GM23338 (cell line): ENCODE measurements around the gene ZSWIM3. TPM values are rescaled to one million over a fixed set of nuclear protein-coding genes. Genes with fewer than 3 reads are reported as not detected.
A peak's percentile ranks its signal among the peaks of the same experiment; 100 is the strongest.

Experiments used
- ATAC-seq: fragments of 200-7000 bp; cut with Tn5 transposase; 3 replicates; pipeline ENCODE4 v1.9.1; 2020
- DNase-seq: peaks from one replicate; pipeline ENCODE4 v3.0.0-alpha.2; 2015; ENCODE audit warnings: low spot score
- H2AFZ ChIP-seq: fragments of 200-600 bp; sonication (generic); 2 replicates; pipeline ENCODE4 v1.8.0; 2016; ENCODE audit warnings: antibody characterized with exemption, mild to moderate bottlenecking, moderate library complexity
- H3F3A ChIP-seq: fragments of 200-600 bp; sonication (generic); replicated peaks from 2 replicates; pipeline ENCODE4 v1.8.0; 2017; ENCODE audit warnings: antibody characterized with exemption, mixed run types, low read depth
- H3K27ac ChIP-seq: fragments of 200-600 bp; sonication (generic); 2 replicates; pipeline ENCODE4 v1.6.1; 2016; ENCODE audit warnings: low read depth
- H3K27me3 ChIP-seq: fragments of 200-600 bp; sonication (generic); 2 replicates; pipeline ENCODE4 v1.8.0; 2016; ENCODE audit warnings: mild to moderate bottlenecking, mixed run types, moderate library complexity; ENCODE audit not compliant: insufficient read depth
- H3K36me3 ChIP-seq: fragments of 200-600 bp; sonication (generic); 2 replicates; pipeline ENCODE4 v1.8.0; 2016; ENCODE audit warnings: mild to moderate bottlenecking; ENCODE audit not compliant: insufficient read depth
- H3K4me1 ChIP-seq: fragments of 200-600 bp; sonication (generic); 2 replicates; pipeline ENCODE4 v1.8.0; 2016; ENCODE audit warnings: mild to moderate bottlenecking, moderate library complexity; ENCODE audit not compliant: insufficient read depth
- H3K4me2 ChIP-seq: fragments of 200-600 bp; sonication (generic); 2 replicates; pipeline ENCODE4 v1.7.1; 2017; ENCODE audit warnings: mixed run types
- H3K4me3 ChIP-seq: fragments of 200-600 bp; sonication (generic); 2 replicates; pipeline ENCODE4 v1.6.1; 2016; ENCODE audit warnings: mixed run types
- H3K79me2 ChIP-seq: fragments of 200-600 bp; sonication (generic); replicated peaks from 2 replicates; pipeline ENCODE4 v1.8.0; 2017; ENCODE audit warnings: mild to moderate bottlenecking; ENCODE audit not compliant: insufficient read depth
- H3K9me2 ChIP-seq: fragments of 200-600 bp; sonication (generic); 2 replicates; pipeline ENCODE4 v1.8.0; 2017; ENCODE audit not compliant: insufficient read depth
- H4K20me1 ChIP-seq: fragments of 200-600 bp; sonication (generic); replicated peaks from 2 replicates; pipeline ENCODE4 v1.8.0; 2017; ENCODE audit warnings: mild to moderate bottlenecking; ENCODE audit not compliant: insufficient read depth
- H3K27ac Mint-ChIP-seq: 2 replicates; pipeline ENCODE4 v1.8.0; 2020; ENCODE audit warnings: inconsistent platforms, mild to moderate bottlenecking, moderate library complexity, mixed read lengths
- H3K27me3 Mint-ChIP-seq: 3 replicates; pipeline ENCODE4 v1.8.0; 2022; ENCODE audit warnings: low read depth, mild to moderate bottlenecking, moderate library complexity, mixed read lengths, inconsistent platforms; ENCODE audit not compliant: insufficient read depth, poor library complexity
- H3K36me3 Mint-ChIP-seq: 3 replicates; pipeline ENCODE4 v1.8.0; 2021; ENCODE audit warnings: low read depth, mild to moderate bottlenecking, inconsistent platforms, moderate library complexity, mixed read lengths
- H3K4me1 Mint-ChIP-seq: 3 replicates; pipeline ENCODE4 v1.8.0; 2020; ENCODE audit warnings: mild to moderate bottlenecking, inconsistent platforms, mixed read lengths
- H3K4me3 Mint-ChIP-seq: 3 replicates; pipeline ENCODE4 v1.8.0; 2021; ENCODE audit warnings: moderate library complexity, mild to moderate bottlenecking, inconsistent platforms, mixed read lengths
- H3K9me3 Mint-ChIP-seq: 3 replicates; pipeline ENCODE4 v1.8.0; 2020; ENCODE audit warnings: moderate library complexity, mild to moderate bottlenecking, inconsistent platforms, mixed read lengths
- CREB1 ChIP-seq: fragments of 250-450 bp; sonication (Bioruptor Pico); IDR thresholded peaks from 2 replicates; pipeline ENCODE4 v1.5.0; 2020; ENCODE audit warnings: low read depth, mild to moderate bottlenecking, moderate library complexity
- JUNB ChIP-seq: IDR thresholded peaks from one replicate; pipeline ENCODE4 v1.6.1; 2016; ENCODE audit warnings: antibody characterized with exemption; ENCODE audit not compliant: unreplicated experiment
- ZNF462 ChIP-seq: fragments of 250-450 bp; sonication (Bioruptor Pico); IDR thresholded peaks from 2 replicates; pipeline ENCODE4 v1.5.0; 2020; ENCODE audit warnings: mild to moderate bottlenecking, moderate library complexity
- polyA plus RNA-seq: library from polyadenylated mRNA; unstranded; fragments of >200 nt; fragmentation: Nextera tagmentation; extraction: Ambion mirVana; gene quantifications from 2 replicates; pipeline ENCODE4 v1.2.1, GENCODE V29; 2016
- total RNA-seq: library from RNA; depleted of rRNA; stranded (reverse); fragments of >200 nt; shearing (Covaris generic); gene quantifications from 2 replicates; pipeline ENCODE4 v1.2.3, GENCODE V29; 2014

The ZSWIM3 gene
- total and polyA plus RNA-seq, 2 experiments from 2014 or later, result 2.0 to 8.2 TPM

- peak; percentile 95 for ATAC-seq
- Histone ChIP-seq H3K4me3 (peak within 1 kb of the TSS; percentile 82), H3K36me3 (no peaks in the 10 kb centered on the region), H3K27me3 (no peaks in the 10 kb centered on the region), H3K4me2 (peak within 1 kb of the TSS; percentile 85), H2AFZ (peak within 1 kb of the TSS; percentile 93), H3F3A (peaks cover 15% of the 10 kb centered on the region), H3K9me2 (no peaks in the 10 kb centered on the region), H4K20me1 (peaks cover 13% of the 10 kb centered on the region), H3K4me1 (peaks cover 20% of the 10 kb centered on the region; the same call in 1 of the 2 replicates), H3K27ac (peak within 1 kb of the TSS; percentile 91), H3K79me2 (0 out of 2 replicates have a peak, but pooled peaks cover 3% of the 10 kb centered on the region)
- TF ChIP-seq ZNF462 (CRISPR knock-in tag) (no peak), CREB1 (0 out of 2 replicates have a peak, but pooled peaks have one; percentile 45), JUNB (no peak)
- H3K4me3 Mint-ChIP-seq, result peak within 1 kb of the TSS; percentile 77
- H3K27ac Mint-ChIP-seq, result peak within 1 kb of the TSS; percentile 94
- H3K9me3 Mint-ChIP-seq, result no peaks in the 10 kb centered on the region; the same call in 2 of the 3 replicates
- DNase-seq, result peak; percentile 93
- peaks cover 12% of the 10 kb centered on the region for H3K4me1 Mint-ChIP-seq
- peaks cover 16% of the 10 kb centered on the region for H3K27me3 Mint-ChIP-seq
- H3K36me3 Mint-ChIP-seq, result peaks cover 14% of the 10 kb centered on the region; the same call in 2 of the 3 replicates
Observed at GRCh38 chr20:45833030-45833882, 24.2 kb upstream of the ZSWIM3 start, which contains the start of gene SNX21. Gene SNX21, plus strand, starts transcription at chr20:45833799. Its CDS starts 121 bp downstream, at chr20:45833920.
